Astrocyte of the spinal cord (primary cell): ENCODE data around the gene MYL11.
A peak's percentile ranks its signal among the peaks of the same experiment; 100 is the strongest.

ENCODE experiments used
- DNase-seq: peaks from one replicate; pipeline ENCODE4 v3.0.0; 2011; ENCODE audit warnings: low read depth, low spot score
- H3K4me3 ChIP-seq: 2 replicates; pipeline ENCODE4 v1.5.1; 2011; ENCODE audit warnings: low read depth, mild to moderate bottlenecking, low read length, moderate library complexity
- in situ Hi-C: cut with HindIII; loops from 2 replicates; pipeline ENCODE4 v1.10.0; 2017; ENCODE audit warnings: low sequenced_read_pairs
- TF ChIP-seq, protein P1 (sequence below): IDR thresholded peaks from 2 replicates; pipeline ENCODE4 v1.5.1; 2012; ENCODE audit warnings: low read depth, mild to moderate bottlenecking, low read length, inconsistent platforms

MYL11 gene

GRCh38 chr16:30398661-30399434 is 24.2 kb downstream of the MYL11 start:
- no peak for DNase-seq
- in situ Hi-C loops: no loop called here
- TF ChIP-seq, protein P1, sequence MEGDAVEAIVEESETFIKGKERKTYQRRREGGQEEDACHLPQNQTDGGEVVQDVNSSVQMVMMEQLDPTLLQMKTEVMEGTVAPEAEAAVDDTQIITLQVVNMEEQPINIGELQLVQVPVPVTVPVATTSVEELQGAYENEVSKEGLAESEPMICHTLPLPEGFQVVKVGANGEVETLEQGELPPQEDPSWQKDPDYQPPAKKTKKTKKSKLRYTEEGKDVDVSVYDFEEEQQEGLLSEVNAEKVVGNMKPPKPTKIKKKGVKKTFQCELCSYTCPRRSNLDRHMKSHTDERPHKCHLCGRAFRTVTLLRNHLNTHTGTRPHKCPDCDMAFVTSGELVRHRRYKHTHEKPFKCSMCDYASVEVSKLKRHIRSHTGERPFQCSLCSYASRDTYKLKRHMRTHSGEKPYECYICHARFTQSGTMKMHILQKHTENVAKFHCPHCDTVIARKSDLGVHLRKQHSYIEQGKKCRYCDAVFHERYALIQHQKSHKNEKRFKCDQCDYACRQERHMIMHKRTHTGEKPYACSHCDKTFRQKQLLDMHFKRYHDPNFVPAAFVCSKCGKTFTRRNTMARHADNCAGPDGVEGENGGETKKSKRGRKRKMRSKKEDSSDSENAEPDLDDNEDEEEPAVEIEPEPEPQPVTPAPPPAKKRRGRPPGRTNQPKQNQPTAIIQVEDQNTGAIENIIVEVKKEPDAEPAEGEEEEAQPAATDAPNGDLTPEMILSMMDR: no peak
- H3K4me3 ChIP-seq: no peak overlapping the region

- in situ Hi-C loops: no loop called here
- peak overlapping the region; percentile 43 for H3K4me3 ChIP-seq
- TF ChIP-seq, protein P1: no peak
- no peak for DNase-seq
Observed at GRCh38 chr16:30399435-30400186, 25.0 kb downstream of the MYL11 start.

GRCh38 chr16:30401768-30402425 is 27.3 kb downstream of the MYL11 start:
- in situ Hi-C loops: no loop called here
- TF ChIP-seq, protein P1: no peak

DNA sequence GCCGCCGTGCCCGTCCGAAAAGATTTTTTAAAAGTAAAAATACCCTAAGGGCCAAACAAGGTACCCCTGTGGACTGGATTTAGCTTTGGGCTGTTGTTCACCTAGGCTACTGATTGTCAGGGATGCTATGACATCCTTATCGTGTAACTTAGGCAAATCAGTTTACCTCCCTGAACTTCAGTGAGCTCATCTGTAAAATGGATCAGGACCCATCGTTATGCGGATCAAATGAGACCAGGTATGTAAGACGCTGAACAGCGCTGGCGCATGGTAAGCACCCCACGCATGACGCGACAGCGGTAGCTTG is 32.1 kb downstream of the MYL11 start:
- in situ Hi-C loops: no loop called here
- H3K4me3 ChIP-seq: peak overlapping the region; percentile 75
- DNase-seq: no peak
- TF ChIP-seq, protein P1: no peak

More at GRCh38 chr16:30401768-30402425, 27.3 kb downstream of the MYL11 start:
- H3K4me3 ChIP-seq: no peak overlapping the region
- no peak for DNase-seq

GRCh38 chr16:30407102-30407803 is 32.7 kb downstream of the MYL11 start, which contains the start of gene ZNF771:
Gene ZNF771, plus strand, starts transcription at chr16:30407606. Its CDS starts 448 bp downstream, at chr16:30408054.
- TF ChIP-seq, protein P1: no peak
- DNase-seq: peak; percentile 88
- H3K4me3 ChIP-seq: peak within 1 kb of the TSS; percentile 75
- in situ Hi-C loops: no loop called here
